ENCODE results near the gene GHRHR.

GHRHR gene

DNA sequence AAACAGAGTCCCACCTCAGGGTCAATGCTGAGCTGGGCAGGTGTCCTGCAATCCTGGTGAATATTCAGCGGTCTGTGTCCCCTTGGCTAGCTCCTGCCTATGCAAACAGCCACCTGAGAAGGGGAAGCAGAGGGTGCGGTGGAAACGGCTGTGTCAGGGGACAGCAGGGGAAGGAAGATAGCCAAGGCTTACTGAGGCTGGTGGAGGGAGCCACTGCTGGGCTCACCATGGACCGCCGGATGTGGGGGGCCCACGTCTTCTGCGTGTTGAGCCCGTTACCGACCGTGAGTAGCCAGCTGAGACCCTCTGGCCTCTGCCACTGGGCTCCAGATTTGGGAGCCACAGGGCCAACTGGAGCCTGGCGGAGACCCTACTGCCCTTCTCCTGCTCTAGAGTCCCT lies at the start of gene GHRHR:
Gene GHRHR, plus strand, starts transcription at position 112 of the 400 bp plus-strand sequence. Its CDS starts 116 bp downstream, at position 228.
- no peak for DNase-seq

DNA sequence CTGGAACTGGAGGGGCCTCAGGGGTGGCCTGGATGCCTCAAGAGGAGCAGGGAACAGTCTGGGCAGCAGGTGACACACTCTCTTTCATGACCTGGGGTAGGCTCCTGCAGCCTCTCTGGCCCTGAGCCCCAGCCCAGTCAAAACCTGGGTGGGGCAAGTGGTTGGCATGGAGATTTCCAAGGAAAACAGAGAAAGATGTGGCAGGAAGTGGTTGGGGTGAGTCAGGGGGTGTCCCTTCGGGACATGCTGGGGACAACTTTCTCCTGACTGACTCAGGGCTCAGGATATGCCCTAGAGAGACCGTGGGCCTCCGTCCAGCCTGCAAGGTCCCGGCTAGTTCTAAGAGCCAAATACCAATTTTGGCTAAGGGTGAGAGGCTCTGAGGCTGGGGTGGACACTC lies 49.2 kb upstream of the GHRHR start:
- DNase-seq, result no peak

DNA sequence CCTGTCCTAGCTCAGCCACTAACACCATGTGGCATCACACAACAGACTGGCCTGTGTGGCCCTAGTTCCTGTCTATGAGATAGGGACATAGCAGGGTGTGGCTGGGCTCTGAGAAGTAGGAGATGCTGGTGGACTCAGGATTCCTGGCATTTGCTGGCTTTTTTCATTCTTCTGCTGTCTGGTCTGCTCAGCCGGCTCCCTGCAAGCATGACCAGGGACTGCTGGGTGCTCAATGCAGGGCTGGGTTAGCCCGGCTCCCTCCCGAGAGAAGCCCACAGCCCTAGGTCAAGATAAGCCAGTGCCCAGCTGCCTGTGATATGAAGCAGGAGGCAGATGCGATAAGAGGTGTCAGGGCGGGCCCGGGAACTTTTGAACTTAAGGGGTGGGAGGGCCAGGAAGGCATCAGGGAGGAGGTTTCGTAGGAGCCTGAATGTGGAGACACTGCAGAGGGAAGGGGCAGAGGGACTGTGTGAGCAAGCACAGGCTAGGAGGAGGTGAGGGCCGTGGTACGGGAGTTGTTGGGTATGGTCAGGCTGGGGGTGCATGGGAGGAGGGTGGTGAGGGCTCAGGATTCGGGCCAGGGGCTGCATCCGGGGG lies 48.6 kb upstream of the GHRHR start:
- DNase-seq, result no peak

DNA sequence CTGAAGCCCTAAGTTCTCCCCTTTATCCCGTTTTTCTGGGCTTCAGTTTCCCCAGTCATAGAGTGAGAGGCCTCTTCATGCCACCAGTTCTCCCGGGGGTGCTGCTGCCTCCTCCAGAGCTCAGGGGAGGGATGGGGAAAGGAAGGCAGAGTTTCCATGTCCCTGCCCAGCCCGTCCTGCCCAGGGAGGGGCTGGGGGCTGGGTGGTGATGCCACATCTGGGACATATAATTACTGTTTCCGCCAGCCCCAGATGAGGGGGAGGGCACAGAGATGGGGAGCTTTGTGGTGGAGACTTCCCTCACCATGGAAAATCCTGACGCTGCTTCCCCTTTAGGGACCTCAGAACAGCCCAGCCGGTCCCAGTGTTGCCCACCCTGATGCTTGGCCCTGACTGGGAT lies 48.0 kb upstream of the GHRHR start:
- no peak for DNase-seq

DNA sequence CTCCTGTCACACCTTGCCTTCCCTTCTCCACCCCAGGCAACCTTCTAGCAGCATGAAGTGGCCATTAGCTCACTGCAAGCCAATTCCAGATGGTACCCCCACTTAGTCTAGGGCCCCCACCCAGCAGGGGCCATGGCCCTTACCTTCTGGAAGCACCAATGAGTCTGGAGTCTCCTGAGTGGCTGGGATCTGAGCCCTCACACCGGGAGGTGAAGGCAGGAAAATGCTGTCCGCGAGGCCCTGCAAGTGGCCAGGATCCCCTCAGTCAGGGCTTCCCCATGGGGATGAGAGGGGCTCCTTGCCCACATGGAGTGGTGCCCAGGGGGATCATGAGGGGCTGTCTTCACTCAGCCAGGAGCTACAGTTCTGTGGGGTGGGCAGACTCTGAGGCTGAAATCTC lies 47.5 kb upstream of the GHRHR start:
- no peak for DNase-seq

DNA sequence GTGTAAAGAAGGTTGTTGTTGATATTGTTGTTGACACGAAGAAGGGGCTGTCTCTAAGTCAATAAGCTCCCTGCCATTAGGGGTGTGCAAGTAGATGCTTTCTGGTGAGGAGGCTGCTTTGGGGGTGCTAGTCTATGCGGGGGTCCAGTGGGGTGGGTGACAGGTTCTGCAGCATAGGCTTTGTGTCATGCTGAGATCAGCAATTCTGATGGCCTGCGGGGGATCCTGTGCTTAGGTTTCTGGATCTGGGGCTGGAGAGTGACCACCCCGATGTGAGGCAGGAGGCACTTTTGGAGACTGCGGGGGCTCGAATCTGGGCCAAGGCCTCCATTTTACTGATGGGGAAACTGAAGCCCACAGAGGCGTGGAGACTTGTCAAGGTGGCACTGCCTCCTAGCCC lies 47.0 kb upstream of the GHRHR start:
- no peak for DNase-seq

DNA sequence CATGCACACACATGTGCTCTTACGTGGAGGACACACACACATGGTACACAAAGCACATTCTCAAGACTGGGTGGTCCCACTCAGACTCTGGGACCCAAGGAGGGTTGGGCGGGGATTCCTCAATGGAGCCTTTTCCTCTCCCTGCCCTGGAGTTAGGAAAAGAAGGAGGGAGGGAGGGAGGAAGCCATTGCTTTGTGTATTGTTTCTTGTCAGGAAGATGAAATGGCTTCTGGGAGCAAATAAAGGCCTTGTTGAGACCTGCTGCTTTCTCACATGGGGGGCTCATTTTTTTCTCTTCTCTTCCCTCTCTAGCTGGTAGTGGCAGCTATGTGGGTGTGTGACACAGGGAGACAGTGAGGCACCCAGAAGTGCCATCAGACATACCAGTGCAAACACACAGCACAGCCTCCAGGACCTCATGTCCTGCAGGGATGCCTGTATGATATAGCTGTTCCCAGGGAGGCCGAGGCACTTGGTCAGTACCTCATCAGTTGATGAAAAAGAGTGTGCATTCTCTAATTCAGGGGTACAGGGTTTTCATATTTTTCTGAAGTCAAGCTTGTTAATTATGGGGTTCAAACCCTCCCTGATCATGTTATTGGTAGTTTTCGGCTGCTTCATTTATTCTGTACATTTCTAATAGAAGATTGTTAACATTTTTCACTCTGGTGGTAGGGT lies 46.4 kb upstream of the GHRHR start:
- DNase-seq, result no peak

DNA sequence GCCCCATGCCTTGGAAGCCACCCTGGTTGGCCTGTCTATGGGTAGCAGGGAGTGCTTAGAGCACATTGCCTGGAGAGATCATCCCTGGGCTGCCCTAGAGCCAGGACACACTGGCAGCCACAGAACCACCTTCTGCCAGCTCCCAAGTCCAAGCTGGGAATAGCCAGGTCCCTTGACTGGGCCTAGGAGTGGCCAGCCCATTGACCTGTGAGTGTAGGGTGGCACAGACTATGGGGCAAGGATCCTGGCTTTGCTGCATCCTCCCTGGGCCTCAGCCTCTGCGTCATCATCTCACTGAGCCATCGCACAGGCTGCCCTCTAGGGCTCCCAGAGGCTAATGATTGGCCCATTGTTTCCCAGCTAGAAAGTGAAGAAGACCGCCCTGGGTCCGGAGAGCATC lies 45.1 kb upstream of the GHRHR start:
- DNase-seq, result no peak

DNA sequence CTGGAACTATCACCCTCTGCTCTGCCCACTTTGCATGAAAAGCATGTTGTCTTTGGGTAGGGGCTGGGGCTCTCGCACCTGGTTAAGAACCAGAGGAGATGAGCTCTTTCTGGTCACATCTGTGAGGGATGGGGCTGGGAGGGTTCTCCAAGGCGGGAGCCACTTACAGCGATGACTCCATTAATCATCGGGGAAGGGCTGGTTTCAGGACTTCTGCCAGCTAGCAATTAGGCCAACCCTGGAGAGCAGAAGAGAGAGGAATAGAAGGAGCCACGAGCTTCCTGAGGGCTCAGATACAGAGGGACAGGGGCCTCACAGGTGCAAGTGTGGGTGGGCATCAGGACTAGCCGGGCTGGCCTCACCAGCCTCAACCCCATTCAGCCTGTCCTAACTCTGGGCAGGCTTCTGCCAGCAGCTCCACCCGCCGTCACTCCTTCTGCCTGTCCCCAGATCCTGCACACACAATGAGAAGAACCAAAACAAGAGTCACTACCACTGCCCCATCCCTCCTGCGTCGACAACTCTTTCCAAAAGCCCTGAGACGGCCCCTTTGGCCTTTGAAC lies 43.7 kb upstream of the GHRHR start:
- no peak for DNase-seq

DNA sequence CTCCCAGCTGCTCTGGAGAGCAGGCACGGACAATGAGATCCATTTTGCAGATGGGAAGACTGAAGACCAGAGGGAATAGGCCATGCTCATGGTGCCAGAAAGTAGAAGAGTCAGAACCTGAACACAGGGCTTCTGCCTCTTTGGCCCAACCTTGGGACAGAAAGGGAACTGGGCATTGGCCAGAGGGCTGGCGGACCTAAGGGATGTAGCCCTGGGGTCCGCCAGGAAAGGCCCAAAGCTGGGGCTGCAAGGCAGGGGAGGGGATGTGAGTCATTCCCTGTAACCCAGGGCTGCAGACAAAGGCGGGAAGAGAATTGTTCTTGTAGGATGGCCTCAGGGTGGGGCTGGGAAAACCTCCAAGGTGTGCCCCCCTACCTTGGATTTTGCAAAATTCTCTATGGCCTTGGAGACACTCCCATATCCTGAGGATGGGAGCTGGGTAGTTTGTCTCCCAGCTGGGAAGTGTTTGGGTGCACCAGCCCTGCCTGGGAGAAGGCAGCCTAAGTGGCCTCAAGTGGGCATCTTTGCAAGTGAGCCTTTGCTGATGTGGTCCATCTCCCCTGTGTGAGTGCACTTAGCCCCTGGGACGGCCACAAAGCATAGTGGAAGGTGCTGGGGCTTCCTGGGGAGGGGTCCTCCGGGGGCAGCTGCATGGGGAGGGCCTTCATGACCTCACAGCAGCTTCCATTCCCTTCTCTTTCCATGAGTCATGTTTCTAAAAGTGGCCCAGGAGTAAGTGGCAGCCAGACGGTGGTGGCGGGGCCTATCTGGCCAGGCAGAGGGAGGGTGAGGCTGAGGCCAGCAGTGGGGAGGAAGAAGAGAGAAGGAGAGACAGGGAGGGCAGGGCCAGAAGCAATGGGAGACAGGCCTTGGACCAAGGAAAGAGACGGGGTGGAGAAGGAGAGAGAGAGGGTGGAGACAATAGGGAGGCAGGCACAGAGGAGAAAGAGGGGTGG lies 42.9 kb upstream of the GHRHR start:
- DNase-seq, result no peak

DNA sequence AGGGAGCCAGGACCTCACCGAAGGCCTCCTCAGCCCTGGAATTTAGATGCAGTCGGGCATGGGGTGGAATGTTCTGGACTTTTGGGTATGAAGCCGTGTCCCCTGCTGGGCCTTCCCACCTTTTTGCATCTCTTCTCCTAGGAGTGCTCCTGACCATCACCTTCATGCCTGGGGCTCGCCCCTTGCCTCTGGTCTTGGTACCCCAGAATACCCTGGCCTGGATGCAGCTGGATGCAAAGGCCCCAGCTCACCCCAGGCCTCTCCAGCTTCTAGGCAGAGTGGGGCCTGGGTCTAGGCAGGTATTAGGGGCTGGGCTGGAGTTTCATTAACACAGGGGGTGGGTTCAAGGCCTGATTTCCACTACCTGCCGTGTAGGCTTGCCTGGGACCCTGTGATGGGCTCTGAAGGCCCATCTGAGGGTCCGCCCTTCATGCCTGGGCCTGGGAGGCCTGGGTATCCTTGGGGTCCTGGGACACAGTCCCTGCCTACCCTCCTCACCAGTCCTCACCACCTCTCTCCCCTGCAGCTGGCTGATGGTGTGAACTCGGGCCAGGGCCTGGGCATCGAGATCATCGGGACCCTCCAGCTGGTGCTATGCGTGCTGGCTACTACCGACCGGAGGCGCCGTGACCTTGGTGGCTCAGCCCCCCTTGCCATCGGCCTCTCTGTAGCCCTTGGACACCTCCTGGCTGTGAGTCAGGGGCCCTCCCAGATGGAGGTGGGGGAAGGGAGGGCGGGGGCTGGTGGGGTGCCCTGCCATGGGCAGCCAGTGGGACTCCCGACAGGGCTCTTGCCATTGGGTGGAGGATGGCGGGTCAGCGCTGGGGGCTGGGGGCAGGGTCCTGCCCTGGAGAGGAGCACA lies 42.0 kb upstream of the GHRHR start:
- DNase-seq, result no peak

DNA sequence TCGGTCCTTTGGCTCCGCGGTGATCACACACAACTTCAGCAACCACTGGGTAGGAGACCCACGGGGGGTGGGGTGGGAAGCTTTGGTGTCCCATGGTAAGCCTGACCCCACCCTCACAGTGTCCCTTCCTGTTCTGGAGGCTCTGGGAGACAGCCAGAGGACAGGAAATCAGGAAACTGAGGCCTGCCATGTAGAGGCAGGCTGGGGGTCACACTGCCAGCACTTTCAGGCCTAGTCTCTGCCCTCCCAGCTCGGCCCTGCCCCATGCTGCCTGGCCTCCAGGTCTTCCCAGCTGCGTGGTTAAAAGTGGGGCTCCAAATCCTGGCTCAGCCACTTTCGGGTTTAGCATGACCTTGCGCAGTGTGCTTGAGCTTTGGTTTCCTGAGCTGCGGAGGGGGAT lies 41.2 kb upstream of the GHRHR start:
- DNase-seq, result no peak

DNA sequence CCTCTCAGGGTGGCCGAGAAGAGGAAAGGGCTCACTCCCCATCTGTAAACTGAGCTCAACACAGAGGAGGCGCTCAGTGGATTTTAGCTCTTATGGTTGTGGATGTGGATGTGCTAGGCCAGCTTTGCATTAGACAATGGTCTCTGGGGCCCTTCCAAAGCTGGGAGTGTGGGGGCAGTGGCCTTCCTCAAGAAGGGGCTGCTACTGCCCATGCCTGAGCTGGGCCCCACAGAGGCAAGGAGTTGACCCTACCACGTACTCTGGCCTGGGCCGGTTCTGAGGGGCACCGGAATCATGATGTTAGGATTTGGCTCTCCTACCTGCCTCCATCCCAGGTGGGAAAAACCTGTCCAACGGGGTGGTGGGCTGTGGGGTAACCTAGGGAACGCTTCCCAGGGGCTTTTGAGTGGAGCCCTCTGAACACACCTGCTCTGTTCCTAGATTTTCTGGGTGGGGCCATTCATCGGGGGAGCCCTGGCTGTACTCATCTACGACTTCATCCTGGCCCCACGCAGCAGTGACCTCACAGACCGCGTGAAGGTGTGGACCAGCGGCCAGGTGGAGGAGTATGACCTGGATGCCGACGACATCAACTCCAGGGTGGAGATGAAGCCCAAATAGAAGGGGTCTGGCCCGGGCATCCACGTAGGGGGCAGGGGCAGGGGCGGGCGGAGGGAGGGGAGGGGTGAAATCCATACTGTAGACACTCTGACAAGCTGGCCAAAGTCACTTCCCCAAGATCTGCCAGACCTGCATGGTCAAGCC lies 40.6 kb upstream of the GHRHR start:
- DNase-seq, result no peak

DNA sequence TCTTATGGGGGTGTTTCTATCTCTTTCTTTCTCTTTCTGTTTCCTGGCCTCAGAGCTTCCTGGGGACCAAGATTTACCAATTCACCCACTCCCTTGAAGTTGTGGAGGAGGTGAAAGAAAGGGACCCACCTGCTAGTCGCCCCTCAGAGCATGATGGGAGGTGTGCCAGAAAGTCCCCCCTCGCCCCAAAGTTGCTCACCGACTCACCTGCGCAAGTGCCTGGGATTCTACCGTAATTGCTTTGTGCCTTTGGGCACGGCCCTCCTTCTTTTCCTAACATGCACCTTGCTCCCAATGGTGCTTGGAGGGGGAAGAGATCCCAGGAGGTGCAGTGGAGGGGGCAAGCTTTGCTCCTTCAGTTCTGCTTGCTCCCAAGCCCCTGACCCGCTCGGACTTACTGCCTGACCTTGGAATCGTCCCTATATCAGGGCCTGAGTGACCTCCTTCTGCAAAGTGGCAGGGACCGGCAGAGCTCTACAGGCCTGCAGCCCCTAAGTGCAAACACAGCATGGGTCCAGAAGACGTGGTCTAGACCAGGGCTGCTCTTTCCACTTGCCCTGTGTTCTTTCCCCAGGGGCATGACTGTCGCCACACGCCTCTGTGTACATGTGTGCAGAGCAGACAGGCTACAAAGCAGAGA lies 39.9 kb upstream of the GHRHR start:
- DNase-seq, result no peak

DNA sequence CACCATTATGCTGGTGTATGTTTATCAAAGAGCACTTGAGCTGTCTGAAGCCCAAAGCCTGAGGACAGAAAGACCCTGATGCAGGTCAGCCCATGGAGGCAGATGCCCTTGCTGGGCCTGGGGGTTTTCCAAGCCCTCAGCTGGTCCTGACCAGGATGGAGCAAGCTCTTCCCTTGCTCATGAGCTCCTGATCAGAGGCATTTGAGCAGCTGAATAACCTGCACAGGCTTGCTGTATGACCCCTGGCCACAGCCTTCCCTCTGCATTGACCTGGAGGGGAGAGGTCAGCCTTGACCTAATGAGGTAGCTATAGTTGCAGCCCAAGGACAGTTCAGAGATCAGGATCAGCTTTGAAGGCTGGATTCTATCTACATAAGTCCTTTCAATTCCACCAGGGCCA lies 39.1 kb upstream of the GHRHR start:
- DNase-seq, result no peak

DNA sequence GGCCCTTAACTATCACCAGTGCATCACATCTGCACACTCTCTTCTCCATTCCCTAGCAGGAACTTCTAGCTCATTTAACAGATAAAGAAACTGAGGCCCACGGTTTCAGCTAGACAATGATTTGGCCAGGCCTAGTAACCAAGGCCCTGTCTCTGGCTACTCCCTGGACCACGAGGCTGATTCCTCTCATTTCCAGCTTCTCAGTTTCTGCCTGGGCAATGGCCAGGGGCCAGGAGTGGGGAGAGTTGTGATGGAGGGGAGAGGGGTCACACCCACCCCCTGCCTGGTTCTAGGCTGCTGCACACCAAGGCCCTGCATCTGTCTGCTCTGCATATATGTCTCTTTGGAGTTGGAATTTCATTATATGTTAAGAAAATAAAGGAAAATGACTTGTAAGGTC lies 38.6 kb upstream of the GHRHR start:
- DNase-seq, result no peak

DNA sequence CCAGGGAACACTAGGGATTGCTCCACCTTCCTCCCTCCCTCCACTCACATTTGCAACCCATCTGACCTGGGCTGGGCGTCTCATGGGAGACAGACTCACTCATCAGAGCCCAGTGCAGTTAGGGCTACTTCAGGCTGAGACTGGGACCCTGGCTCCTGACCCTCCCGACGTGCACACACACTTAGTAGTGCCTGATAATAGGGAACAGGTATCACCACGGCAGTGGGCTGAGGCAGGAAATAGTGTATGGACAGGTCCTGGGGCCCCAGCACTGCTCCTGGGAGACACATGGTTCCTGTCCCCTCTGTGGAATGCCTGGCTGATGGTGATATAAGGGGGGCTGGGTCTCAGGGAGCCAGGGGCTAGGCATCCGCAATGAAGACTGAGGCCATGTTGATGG lies 37.8 kb upstream of the GHRHR start:
- DNase-seq, result no peak

DNA sequence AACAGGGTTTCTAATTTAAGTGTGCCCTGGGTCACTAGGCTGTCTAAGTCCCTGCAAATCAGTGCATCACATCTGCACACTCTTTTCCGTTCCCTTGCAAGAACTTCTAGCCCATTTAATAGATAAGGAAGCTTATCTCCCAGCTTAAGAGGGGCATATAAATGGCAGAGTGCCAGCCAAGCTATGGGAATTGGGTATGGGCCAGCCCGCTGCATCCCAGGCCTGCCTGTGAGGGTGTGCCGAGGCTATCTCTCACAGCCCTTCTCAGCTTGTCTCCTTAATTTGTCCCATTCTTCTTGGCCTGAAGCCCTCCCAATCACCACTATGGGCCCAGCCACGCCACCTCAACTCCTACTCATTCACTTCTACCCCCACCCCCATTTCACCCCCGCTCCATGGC lies 37.4 kb upstream of the GHRHR start:
- no peak for DNase-seq

DNA sequence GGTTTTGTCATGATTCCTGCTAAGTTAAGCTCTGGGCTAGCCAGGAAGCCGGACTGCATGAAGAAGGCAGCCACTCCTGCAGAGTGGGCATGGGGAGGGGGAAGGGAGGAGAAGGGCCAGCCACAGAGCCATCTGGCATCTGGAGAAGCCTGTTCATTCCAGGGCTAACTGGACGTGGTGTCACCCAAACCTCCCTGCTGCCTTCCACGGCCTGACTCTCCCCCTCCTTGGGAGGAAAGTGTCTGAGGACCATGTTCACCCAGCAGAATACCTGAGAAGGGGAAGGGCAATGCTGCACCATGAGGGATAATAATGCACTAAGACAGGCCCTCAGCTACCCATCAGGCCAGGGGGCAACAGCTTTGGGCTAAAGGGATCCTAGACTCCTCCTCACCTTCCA lies 36.7 kb upstream of the GHRHR start:
- no peak for DNase-seq

DNA sequence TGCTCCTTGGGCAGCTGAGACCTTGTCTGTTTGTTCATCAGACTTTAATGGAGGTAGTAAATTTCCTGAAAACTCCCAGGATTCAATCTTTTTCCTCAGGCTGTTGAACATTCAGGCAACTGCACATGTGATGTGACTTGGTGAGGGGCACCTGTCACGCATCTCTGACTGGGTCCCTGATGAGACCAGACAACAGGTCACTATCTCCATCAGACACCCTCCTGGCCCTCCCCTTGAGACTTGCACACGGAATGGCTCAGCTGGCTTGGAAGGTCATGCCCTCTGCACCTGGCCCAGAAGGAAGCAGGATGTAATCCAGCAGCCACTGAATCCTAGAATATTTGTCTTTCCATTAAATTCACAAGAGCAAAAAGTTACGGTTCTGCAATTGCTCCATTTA lies 36.2 kb upstream of the GHRHR start:
- no peak for DNase-seq

DNA sequence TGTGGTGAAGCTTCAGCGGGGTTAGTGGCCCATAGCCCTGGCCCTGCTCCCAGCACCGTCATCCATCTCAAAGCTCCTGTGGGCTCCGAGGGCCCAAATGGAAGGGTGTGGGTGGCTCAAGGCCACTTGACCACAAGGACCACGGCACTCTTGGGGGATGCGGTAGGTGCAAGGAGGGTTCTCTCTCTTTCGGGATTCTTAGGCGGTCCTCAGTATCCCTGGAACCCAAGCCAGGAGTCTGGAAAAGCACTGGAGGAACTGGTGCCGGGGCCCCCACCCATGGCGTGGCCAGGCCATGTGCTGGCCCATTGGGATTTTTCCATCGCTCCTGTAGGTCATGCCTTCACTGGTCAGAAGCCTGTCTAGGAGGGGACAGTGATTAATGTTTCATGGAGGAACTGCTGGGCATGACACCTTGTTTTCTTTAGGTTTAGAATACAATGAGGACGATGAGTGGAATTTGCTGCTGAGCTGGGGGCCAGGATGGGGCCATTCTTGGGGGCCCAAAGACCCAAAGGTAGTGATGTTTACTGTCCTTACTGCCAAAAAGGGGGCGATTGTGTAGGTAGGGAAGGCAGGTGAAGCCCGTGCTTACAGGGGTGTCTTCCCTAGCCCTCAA lies 35.4 kb upstream of the GHRHR start:
- no peak for DNase-seq

All from NCI-H1105 (cell line).